ENCODE measurements around the gene ANKFN1. TPM values are rescaled to one million over a fixed set of nuclear protein-coding genes. Genes with fewer than 3 reads are reported as not detected.

ANKFN1 gene
- total RNA-seq, 4 donors from 2014 or later, result 0.67 to 0.94 TPM; not detected in 2

DNA sequence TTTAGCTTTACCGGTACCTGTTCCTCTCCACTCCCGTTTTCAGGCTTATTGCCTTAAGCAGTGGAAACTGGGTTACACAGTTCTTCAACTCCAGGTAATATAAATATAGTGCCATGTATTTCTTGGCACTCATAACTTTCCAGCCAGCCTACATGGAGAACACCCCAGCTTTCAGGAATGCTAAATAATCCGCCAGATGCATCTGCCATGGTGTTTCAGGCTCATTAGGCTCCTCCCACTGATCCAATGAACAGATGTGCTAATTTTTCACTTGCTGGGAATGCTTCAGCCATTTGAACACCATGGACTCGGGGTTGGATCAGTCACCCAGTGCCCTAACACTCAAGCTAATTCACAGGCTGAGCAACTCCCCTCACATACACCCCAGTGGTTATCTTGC, 4.6 kb downstream of the ANKFN1 start:
- H3K27me3 ChIP-seq, result no peaks in the 10 kb centered on the region
- no peak for DNase-seq
- H3K4me1 ChIP-seq, result no peaks in the 10 kb centered on the region
- no peak overlapping the region for H3K4me3 ChIP-seq (replicated peaks in 1 of 3)
- intact Hi-C loops (cut with DNase I), result no loop called here
- no peak overlapping the region for H3K27ac ChIP-seq
- H3K9me3 ChIP-seq, result no peaks in the 10 kb centered on the region
- 81 to 89% methylated on average over 4 of the region's 4 CpGs for WGBS, 2 donors
- no peaks in the 10 kb centered on the region for H3K36me3 ChIP-seq
- TF ChIP-seq CTCF (IDR thresholded peaks at IDR 0.05), result no peak
- no peak for TF ChIP-seq POLR2A (IDR thresholded peaks at IDR 0.05)

DNA sequence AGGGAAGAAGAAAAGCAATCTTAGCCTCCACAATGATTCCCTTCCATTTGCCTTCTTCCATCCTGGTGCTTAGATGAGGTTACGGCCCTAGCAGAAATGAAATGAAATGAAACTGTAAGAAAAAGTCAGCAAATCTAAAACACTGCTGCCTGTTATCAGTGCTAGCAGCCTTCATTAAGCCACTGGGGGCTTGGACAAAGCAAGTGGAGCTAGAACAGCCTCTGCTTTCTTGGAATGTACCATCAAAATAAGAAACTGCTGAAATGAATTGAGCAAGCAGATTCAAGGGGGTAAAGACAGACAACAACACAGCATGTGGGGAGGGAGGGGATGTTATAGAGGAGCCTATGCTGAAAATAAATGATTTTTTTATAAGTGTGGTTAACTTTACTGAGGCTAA, 5.1 kb downstream of the ANKFN1 start:
- Histone ChIP-seq H3K9me3 (no peaks in the 10 kb centered on the region), H3K4me3 (replicated peaks in 1 of 3) (no peak overlapping the region), H3K4me1 (no peaks in the 10 kb centered on the region), H3K27me3 (no peaks in the 10 kb centered on the region), H3K27ac (no peak overlapping the region), H3K36me3 (no peaks in the 10 kb centered on the region)
- no peak for DNase-seq
- intact Hi-C loops (cut with DNase I), result no loop called here
- 85 to 88% methylated on average over 1 of the region's 1 CpG for WGBS, 2 donors
- TF ChIP-seq CTCF (IDR thresholded peaks at IDR 0.05) (no peak), POLR2A (IDR thresholded peaks at IDR 0.05) (no peak)

GRCh38 chr17:56158915-56159825, 5.9 kb downstream of the ANKFN1 start:
- H3K36me3 ChIP-seq, result no peaks in the 10 kb centered on the region
- no peaks in the 10 kb centered on the region for H3K27me3 ChIP-seq
- no peak overlapping the region for H3K4me3 ChIP-seq (replicated peaks in 1 of 3)
- intact Hi-C loops (cut with DNase I), result no loop called here
- TF ChIP-seq POLR2A (IDR thresholded peaks at IDR 0.05), result no peak
- TF ChIP-seq CTCF (IDR thresholded peaks at IDR 0.05), result no peak
- WGBS, 2 donors, result 68 to 72% methylated on average over 4 of the region's 4 CpGs
- no peaks in the 10 kb centered on the region for H3K4me1 ChIP-seq
- DNase-seq, result no peak
- no peaks in the 10 kb centered on the region for H3K9me3 ChIP-seq
- no peak overlapping the region for H3K27ac ChIP-seq

DNA sequence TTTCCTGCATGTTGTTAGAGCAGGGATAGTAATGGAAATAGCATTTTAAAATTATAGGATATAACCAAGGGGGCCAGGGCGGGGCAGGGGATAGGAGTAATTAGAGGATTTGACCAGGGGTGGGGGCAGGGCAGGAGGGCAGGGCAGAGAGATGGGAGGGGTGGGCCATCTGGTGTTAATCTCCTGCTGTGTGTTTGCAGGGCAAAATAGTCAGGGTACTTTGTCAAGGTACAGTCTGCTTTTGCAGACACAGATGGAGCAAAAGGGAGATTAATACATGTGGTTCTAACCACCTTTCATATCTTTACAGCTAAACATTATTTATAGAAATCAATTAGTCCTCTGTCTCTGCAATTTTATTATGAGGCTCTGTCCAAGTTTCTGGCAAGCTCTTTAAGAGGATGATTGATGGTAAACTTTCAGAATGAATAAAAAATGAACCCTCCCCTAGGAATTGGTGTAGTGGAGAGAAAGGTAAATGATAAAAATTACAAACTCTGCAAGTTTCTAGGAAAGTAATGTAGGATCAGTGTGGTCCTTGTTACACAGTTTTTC, 6.6 kb downstream of the ANKFN1 start:
- no peaks in the 10 kb centered on the region for H3K4me1 ChIP-seq
- 68 to 69% methylated on average over 1 of the region's 1 CpG for WGBS, 2 donors
- no peak for DNase-seq
- H3K27me3 ChIP-seq, result no peaks in the 10 kb centered on the region
- H3K36me3 ChIP-seq, result no peaks in the 10 kb centered on the region
- no peak overlapping the region for H3K4me3 ChIP-seq (replicated peaks in 1 of 3)
- no peaks in the 10 kb centered on the region for H3K9me3 ChIP-seq
- no peak for TF ChIP-seq CTCF (IDR thresholded peaks at IDR 0.05)
- no peak for TF ChIP-seq POLR2A (IDR thresholded peaks at IDR 0.05)
- intact Hi-C loops (cut with DNase I), result no loop called here
- H3K27ac ChIP-seq, result no peak overlapping the region

- 71 to 87% methylated on average over 3 of the region's 3 CpGs for WGBS, 2 donors
- H3K36me3 ChIP-seq, result no peaks in the 10 kb centered on the region
- H3K9me3 ChIP-seq, result no peaks in the 10 kb centered on the region
- no peaks in the 10 kb centered on the region for H3K27me3 ChIP-seq
- no peak for TF ChIP-seq POLR2A (IDR thresholded peaks at IDR 0.05)
- no peak overlapping the region for H3K27ac ChIP-seq
- intact Hi-C loops (cut with DNase I), result no loop called here
- no peak overlapping the region for H3K4me3 ChIP-seq (replicated peaks in 1 of 3)
- DNase-seq, result no peak
- no peaks in the 10 kb centered on the region for H3K4me1 ChIP-seq
These were observed 7.1 kb downstream of the ANKFN1 start for GRCh38 chr17:56160422-56160821.
